ENCODE data around the gene DAB2. TPM values are rescaled to one million over a fixed set of nuclear protein-coding genes. Genes with fewer than 3 reads are reported as not detected.

Gene DAB2
- total RNA-seq, 1 donor from 2014 or later = 195 TPM

GRCh38 chr5:39428640-39429039 lies 3.9 kb upstream of the DAB2 start:
- H3K4me3 Mint-ChIP-seq (ENCODE audit: unreplicated experiment) = no peak overlapping the region
- H3K27me3 Mint-ChIP-seq (ENCODE audit: unreplicated experiment) = no peaks in the 10 kb centered on the region
- DNase-seq (ENCODE audit: extremely low spot score, unreplicated experiment) = no peak
- peaks cover under 1% of the 10 kb centered on the region for H3K36me3 Mint-ChIP-seq (ENCODE audit: unreplicated experiment)
- H3K9me3 Mint-ChIP-seq (ENCODE audit: unreplicated experiment) = no peaks in the 10 kb centered on the region
- H3K27ac Mint-ChIP-seq (ENCODE audit: unreplicated experiment) = peak overlapping the region; percentile 10
- peaks cover 39% of the 10 kb centered on the region for H3K4me1 Mint-ChIP-seq (ENCODE audit: unreplicated experiment)
- no peak for TF ChIP-seq CTCF (IDR thresholded peaks at IDR 0.05)

GRCh38 chr5:39427633-39428032 lies 2.9 kb upstream of the DAB2 start:
- Mint-ChIP-seq H3K4me3 (ENCODE audit: unreplicated experiment) (peak overlapping the region; percentile 49), H3K27ac (ENCODE audit: unreplicated experiment) (peak overlapping the region; percentile 88), H3K36me3 (ENCODE audit: unreplicated experiment) (peaks cover 6% of the 10 kb centered on the region), H3K27me3 (ENCODE audit: unreplicated experiment) (no peaks in the 10 kb centered on the region), H3K9me3 (ENCODE audit: unreplicated experiment) (no peaks in the 10 kb centered on the region), H3K4me1 (ENCODE audit: unreplicated experiment) (peaks cover 46% of the 10 kb centered on the region)
- no peak for DNase-seq (ENCODE audit: extremely low spot score, unreplicated experiment)
- no peak for TF ChIP-seq CTCF (IDR thresholded peaks at IDR 0.05)

GRCh38 chr5:39427229-39427628 lies 2.4 kb upstream of the DAB2 start:
- DNase-seq (ENCODE audit: extremely low spot score, unreplicated experiment) = no peak
- no peak for TF ChIP-seq CTCF (IDR thresholded peaks at IDR 0.05)
- Mint-ChIP-seq H3K9me3 (ENCODE audit: unreplicated experiment) (no peaks in the 10 kb centered on the region), H3K4me3 (ENCODE audit: unreplicated experiment) (peak overlapping the region; percentile 49), H3K36me3 (ENCODE audit: unreplicated experiment) (peaks cover 6% of the 10 kb centered on the region), H3K27ac (ENCODE audit: unreplicated experiment) (peak overlapping the region; percentile 88), H3K27me3 (ENCODE audit: unreplicated experiment) (no peaks in the 10 kb centered on the region), H3K4me1 (ENCODE audit: unreplicated experiment) (peaks cover 51% of the 10 kb centered on the region)

- Mint-ChIP-seq H3K36me3 (ENCODE audit: unreplicated experiment) (peaks cover 9% of the 10 kb centered on the region), H3K27me3 (ENCODE audit: unreplicated experiment) (no peaks in the 10 kb centered on the region), H3K4me1 (ENCODE audit: unreplicated experiment) (peaks cover 55% of the 10 kb centered on the region), H3K9me3 (ENCODE audit: unreplicated experiment) (no peaks in the 10 kb centered on the region), H3K27ac (ENCODE audit: unreplicated experiment) (peak overlapping the region; percentile 88), H3K4me3 (ENCODE audit: unreplicated experiment) (peak overlapping the region; percentile 49)
- no peak for DNase-seq (ENCODE audit: extremely low spot score, unreplicated experiment)
- TF ChIP-seq CTCF (IDR thresholded peaks at IDR 0.05) = no peak
Observed at GRCh38 chr5:39426746-39427105, 1.9 kb upstream of the DAB2 start.

GRCh38 chr5:39426051-39426745 lies 1.4 kb upstream of the DAB2 start:
- Mint-ChIP-seq H3K27me3 (ENCODE audit: unreplicated experiment) (no peaks in the 10 kb centered on the region), H3K36me3 (ENCODE audit: unreplicated experiment) (peaks cover 9% of the 10 kb centered on the region), H3K9me3 (ENCODE audit: unreplicated experiment) (no peaks in the 10 kb centered on the region), H3K4me3 (ENCODE audit: unreplicated experiment) (peak overlapping the region; percentile 49), H3K27ac (ENCODE audit: unreplicated experiment) (peak overlapping the region; percentile 88), H3K4me1 (ENCODE audit: unreplicated experiment) (peaks cover 58% of the 10 kb centered on the region)
- no peak for TF ChIP-seq CTCF (IDR thresholded peaks at IDR 0.05)
- DNase-seq (ENCODE audit: extremely low spot score, unreplicated experiment) = no peak
